Measurements from ENCODE around the gene RAD51B.

Gene RAD51B

GRCh38 chr14:68144051-68144681 lies 324.6 kb downstream of the RAD51B start:
- DNase-seq (ENCODE audit: low read depth in 2 of 2): no peak

- DNase-seq (ENCODE audit: low read depth in 2 of 2): no peak
These were observed 325.5 kb downstream of the RAD51B start for GRCh38 chr14:68145036-68145435.

DNA sequence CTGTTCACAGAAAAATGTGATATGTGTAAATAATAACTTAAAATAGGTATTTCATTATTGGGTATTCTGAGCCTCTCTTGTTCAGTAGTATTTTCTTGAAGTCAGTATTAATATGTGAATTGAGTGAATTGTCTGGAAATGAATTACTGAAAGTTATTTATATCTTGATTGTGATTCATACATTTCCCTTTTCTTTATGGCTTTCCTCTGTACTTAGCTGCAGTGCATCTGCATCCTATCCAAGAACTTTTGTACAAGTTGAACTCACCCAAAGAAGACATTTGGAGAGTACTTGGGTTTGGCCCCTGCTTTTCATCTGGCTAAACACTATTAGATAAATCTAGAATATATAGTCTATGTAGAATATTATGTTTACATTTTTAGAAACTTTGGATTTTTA lies 326.0 kb downstream of the RAD51B start:
- DNase-seq (ENCODE audit: low read depth in 2 of 2): no peak

GRCh38 chr14:68146818-68147217 lies 327.2 kb downstream of the RAD51B start:
- no peak for DNase-seq (ENCODE audit: low read depth in 2 of 2)

- DNase-seq (ENCODE audit: low read depth in 2 of 2): no peak
These were observed 327.7 kb downstream of the RAD51B start for GRCh38 chr14:68147303-68147702.

DNA sequence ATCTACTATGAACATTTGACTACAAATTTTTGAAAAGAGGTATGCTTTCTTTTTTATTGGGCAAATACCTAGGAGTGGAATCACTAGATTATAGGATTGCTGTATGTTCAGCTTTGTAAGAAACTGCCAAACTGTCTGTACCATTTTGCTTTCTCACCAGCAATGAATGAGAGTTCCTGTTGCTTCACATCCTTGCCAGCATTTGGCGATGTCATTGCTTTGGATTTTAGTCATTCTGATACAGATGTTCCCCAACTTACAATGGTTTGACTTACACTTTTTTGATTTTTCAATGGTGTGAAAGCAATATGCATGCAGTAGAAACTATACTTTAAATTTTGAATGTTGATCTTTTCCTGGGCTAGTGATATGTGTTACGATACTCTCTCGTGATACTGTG lies 328.7 kb downstream of the RAD51B start:
- no peak for DNase-seq (ENCODE audit: low read depth in 2 of 2)

DNA sequence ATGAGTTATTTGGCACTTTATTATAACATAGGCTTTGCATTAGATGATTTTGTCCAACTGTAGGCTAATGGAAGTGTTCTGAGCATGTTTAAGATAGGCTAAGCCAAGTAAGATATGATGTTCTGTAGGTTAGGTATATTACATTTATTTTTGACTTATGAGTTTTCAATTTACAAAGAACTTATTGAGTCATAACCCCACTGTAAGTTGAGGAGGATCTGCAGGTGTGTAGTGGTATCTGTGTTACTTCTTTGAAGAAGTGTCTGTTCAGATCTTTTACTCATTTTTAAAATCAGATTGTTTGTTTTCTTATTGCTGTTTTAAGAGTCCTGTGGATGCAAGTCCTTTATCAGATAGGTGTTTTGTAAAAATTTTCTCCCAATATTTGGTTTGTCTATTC lies 329.2 kb downstream of the RAD51B start:
- no peak for DNase-seq (ENCODE audit: low read depth in 2 of 2)

DNA sequence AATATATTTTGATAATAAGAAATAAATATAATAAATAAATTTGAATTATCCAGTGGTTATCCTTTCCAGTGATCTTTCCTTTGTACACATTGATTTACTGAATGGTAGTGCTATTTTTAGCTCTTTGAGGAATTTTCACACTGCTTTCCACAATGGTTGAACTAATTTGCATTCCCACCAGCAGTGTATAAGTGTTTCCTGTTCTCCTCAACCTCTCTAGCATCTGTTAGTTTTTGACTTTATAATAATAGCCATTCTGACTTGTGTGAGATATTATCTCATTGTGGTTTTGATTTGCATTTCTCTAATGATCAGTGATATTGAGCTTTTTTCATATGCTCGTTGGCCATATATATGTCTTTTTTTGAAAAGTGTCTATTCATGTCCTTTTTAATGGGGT lies 333.7 kb downstream of the RAD51B start:
- no peak for DNase-seq (ENCODE audit: low read depth in 2 of 2)

- DNase-seq (ENCODE audit: low read depth in 2 of 2): no peak
These were observed 334.7 kb downstream of the RAD51B start for GRCh38 chr14:68154275-68154674.

DNA sequence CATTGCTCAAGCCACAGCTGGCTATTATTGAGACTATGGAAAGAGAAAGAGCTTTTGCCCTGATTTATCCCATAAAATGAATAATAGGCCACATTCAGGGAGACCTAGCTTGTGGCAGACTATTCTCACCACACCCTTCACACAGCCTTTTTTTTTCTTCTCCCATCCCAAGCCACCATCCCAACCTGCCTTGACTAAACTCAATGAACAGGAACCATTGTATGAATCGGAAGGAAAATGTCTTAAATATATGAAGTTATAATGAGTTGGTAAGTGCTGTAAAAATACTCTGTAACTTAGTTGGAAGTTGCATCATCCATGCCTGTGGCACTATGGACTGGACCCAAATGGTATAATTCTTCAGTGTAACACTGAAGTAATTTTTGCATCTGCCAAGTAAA lies 338.4 kb downstream of the RAD51B start:
- DNase-seq (ENCODE audit: low read depth in 2 of 2): no peak

- DNase-seq (ENCODE audit: low read depth in 2 of 2): no peak
These were observed 339.1 kb downstream of the RAD51B start for GRCh38 chr14:68158640-68159039.

GRCh38 chr14:68159701-68160633 lies 340.4 kb downstream of the RAD51B start:
- no peak for DNase-seq (ENCODE audit: low read depth in 2 of 2)

DNA sequence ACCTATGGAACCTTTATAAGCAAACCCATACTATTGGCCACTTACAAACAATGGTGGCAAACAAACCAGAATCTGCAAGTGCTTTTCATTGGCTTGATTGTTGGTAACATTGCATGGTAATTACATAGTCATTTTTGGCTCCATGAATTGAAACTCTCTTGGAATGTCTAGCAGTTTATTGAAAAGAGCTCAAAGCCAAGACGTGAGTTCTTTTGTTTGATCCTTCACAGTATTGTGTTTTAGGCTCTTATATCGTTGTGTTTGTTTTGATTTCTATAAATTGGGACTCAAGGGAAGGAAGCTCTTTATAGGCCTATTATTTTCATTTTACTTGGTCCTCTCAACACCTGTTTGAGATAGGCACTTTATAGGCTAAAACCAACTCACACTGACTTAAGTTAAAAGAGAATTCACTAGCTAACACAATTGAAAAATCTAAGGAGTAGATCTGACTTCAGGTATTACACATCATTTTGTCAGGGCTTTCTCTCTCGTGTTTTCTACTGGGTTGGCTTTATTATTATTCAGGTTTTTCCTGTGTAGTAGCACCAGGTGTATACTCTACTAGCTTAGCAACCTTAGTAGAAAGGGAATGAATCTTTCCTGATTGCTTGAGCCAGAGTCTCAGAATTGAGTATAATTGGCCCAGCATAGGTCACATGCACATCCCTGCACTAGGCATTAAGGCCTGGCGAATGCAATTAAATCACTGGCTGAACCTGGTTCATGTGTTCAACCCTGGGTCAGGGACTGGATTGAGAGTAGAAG lies 341.4 kb downstream of the RAD51B start:
- no peak for DNase-seq (ENCODE audit: low read depth in 2 of 2)

DNA sequence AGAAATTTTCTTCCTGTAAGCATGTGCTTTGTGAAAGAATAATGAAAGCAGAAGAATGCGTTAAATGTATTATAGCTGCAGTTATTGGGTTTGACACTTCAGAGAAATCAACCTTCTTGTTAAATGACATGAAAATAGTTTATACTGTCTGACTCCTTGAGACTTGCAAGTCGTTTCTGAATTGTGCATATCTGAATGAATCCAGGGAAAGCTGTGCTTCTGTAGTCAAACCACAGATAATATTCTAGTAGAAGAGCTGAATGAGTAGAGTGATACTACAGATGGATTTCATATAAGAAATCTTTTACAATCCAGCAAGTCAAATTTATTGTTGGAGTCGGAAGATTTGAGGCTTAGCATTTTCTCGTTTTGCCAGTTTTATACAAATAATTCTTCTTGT lies 343.3 kb downstream of the RAD51B start:
- DNase-seq (ENCODE audit: low read depth in 2 of 2): no peak

GRCh38 chr14:68164711-68165113 lies 345.1 kb downstream of the RAD51B start:
- no peak for DNase-seq (ENCODE audit: low read depth in 2 of 2)

- no peak for DNase-seq (ENCODE audit: low read depth in 2 of 2)
These were observed 345.8 kb downstream of the RAD51B start for GRCh38 chr14:68165274-68165843.

- DNase-seq (ENCODE audit: low read depth in 2 of 2): no peak
These were observed 347.3 kb downstream of the RAD51B start for GRCh38 chr14:68166731-68167382.

GRCh38 chr14:68167383-68168087 lies 348.0 kb downstream of the RAD51B start:
- DNase-seq (ENCODE audit: low read depth in 2 of 2): no peak

DNA sequence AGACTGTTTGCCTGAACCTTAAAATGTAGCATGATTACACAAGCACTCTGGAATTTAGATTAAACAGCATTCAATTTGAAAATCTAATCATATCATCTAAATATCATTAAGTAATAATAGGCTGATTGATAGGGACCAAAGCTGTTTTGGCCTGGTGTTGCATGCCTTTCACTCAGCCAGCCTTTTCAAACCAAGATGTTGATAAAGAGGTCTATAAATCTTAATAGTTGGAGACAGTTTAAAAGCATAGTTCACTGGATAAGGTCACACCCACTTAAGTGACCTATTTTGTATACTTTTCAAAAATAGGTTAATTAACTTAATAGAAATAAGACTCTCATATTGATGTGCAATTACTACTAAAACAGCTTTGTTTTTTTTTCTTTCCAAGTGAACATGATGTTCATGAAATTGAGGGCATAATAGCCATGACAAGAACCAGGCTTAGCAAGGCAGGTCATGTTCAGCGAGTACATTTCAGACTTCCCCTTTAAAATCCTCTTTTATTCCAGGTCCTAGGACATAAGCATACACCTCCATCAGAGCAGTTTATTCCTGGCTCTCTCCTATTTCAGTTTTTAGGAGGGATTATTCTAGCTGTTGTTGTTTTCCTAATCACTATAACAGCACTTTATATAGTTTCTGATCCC lies 349.0 kb downstream of the RAD51B start:
- no peak for DNase-seq (ENCODE audit: low read depth in 2 of 2)

DNA sequence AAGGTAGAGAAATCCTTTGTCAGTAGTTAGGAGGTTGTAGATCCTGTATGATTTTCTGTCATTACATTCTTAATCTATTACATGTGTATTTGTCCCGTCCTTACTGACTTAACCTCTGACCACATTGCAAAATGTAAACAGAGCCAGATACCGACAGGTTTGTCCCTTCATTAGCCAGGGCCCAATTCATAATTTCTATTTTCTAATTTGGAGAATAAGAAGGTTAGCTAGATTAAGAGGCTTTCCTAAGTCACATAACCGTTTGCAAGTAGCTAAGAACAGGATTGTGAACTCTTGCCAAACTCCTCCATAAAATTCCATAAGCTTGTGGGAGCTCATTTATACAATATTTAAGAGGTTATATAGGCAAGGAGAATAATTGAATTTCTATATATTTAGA lies 352.6 kb downstream of the RAD51B start:
- DNase-seq (ENCODE audit: low read depth in 2 of 2): no peak
